ACC112 (cell line): ENCODE measurements around the gene STARD7.

Experiments used
- H2AFZ ChIP-seq: fragments of 200-600 bp; sonication (generic); one replicate; pipeline ENCODE4 v1.6.0; 2017; ENCODE audit warnings: antibody characterized with exemption, low read length; ENCODE audit not compliant: unreplicated experiment
- H3K27ac ChIP-seq: fragments of 200-600 bp; sonication (generic); 2 replicates; pipeline ENCODE4 v1.5.1; 2014; ENCODE audit warnings: low read depth, mild to moderate bottlenecking, antibody characterized with exemption, low read length, moderate library complexity
- H3K27me3 ChIP-seq: fragments of 200-600 bp; sonication (generic); 2 replicates; pipeline ENCODE4 v1.6.1; 2014; ENCODE audit warnings: mild to moderate bottlenecking, antibody characterized with exemption, low read length, moderate library complexity, mixed read lengths; ENCODE audit not compliant: insufficient read depth
- H3K36me3 ChIP-seq: fragments of 200-600 bp; sonication (generic); 2 replicates; pipeline ENCODE4 v1.6.1; 2016; ENCODE audit warnings: mild to moderate bottlenecking, antibody characterized with exemption, low read length, moderate library complexity, mixed read lengths; ENCODE audit not compliant: insufficient read depth
- H3K4me1 ChIP-seq: fragments of 200-600 bp; sonication (generic); one replicate; pipeline ENCODE4 v1.6.1; 2016; ENCODE audit warnings: low read length, mixed read lengths; ENCODE audit not compliant: insufficient read depth, unreplicated experiment, control insufficient read depth
- H3K4me3 ChIP-seq: fragments of 200-600 bp; sonication (generic); 2 replicates; pipeline ENCODE4 v1.5.1; 2014; ENCODE audit warnings: mild to moderate bottlenecking, low read depth, low read length
- H3K79me2 ChIP-seq: fragments of 200-600 bp; sonication (generic); one replicate; pipeline ENCODE4 v1.6.0; 2016; ENCODE audit warnings: low read length; ENCODE audit not compliant: control insufficient read depth, unreplicated experiment, insufficient read depth

The STARD7 gene

DNA sequence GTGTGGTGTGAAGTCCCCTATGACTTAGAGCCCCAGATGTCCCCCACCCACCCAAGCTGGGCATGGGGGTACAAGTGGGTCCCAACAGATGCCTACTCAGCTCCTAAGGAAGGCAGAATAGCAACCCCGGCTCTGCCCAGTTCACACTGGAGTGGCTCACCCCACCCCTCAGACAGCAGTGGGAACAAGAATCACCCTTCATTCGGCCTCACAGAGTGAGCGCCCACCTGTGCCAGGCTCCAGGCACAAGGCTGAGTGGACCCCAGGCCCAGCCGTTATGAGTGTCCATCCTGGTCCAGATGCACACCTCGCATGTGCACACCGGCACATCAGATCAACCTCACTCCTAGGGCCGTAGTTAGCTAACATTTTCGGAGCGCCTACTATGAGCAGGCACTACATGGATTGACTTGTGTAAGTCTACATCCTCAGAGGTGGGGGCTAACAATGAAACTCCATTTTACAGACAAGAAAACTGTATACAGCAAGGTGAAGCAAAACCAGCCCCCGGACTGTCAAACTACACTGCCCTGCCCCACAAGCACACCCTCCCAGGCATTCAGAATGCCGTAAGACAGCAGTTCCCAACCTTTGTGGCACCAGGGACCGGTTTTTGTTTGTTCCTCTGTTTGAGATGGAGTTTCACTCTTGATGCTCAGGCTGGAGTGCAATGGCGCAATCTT lies 67.5 kb downstream of the STARD7 start:
- no peak overlapping the region for H3K27ac ChIP-seq
- H3K79me2 ChIP-seq = no peaks in the 10 kb centered on the region
- no peaks in the 10 kb centered on the region for H3K36me3 ChIP-seq
- peaks cover 8% of the 10 kb centered on the region for H3K4me1 ChIP-seq
- no peak overlapping the region for H2AFZ ChIP-seq
- no peak overlapping the region for H3K4me3 ChIP-seq
- peaks cover 4% of the 10 kb centered on the region for H3K27me3 ChIP-seq

- Histone ChIP-seq H3K79me2 (no peaks in the 10 kb centered on the region), H3K4me3 (no peak overlapping the region), H3K4me1 (peaks cover 5% of the 10 kb centered on the region), H3K36me3 (no peaks in the 10 kb centered on the region), H2AFZ (no peak overlapping the region), H3K27ac (no peak overlapping the region), H3K27me3 (peaks cover 19% of the 10 kb centered on the region)
These were observed 69.4 kb downstream of the STARD7 start for GRCh38 chr2:96139181-96139758.

DNA sequence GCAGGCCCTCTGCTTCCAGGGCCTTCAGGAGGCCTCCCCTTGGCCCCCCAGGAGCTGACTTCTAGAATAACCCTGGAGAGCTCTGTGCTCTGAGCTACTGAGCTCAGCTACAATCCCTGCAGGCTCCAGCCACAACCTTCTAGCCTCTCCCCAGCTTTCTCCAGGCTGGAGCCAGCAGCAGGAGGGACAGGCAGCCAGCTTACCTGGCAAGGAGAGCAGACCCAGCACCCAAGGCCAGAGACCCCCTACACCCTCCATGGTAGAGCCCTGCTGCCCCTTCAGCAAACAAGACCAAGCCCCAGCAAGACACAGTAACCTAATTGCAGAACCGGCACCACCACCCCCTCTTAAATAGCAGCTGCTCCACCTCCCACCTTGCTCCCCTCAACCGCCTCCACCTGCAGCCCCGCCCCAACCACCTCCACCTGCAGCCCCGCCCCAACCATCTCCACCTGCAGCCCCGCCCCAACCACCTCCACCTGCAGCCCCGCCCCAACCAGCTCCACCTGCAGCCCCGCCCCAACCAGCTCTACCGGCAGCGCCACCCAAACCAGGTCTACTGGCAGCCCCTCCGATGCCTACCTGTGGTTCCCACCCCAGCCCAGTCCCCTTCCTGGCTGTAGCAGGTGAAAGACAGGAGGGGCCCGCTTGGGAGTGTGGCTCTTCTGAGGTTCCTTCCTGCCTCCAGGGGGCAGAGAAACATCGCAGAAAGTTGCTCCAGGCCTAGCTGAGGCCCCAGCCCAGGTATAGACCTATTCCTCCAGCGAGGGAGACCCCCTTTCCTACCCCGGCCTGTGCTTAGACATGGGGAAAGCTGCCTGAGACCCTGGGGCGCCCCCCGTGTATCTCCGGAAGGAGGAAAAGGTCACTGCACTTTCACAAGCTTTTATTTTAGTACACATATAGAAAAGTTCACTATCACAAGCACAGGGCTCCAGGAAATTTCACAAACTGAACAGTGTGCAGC lies 70.2 kb downstream of the STARD7 start, which contains the start of gene ASTL:
TSS of gene ASTL (minus strand) at position 324 of the 967 bp plus-strand sequence. CDS start at position 258, 66 bp downstream.
- Histone ChIP-seq H3K4me3 (no peak within 1 kb of the TSS), H3K4me1 (no peaks in the 10 kb centered on the region), H3K79me2 (no peaks in the 10 kb centered on the region), H2AFZ (no peak within 1 kb of the TSS), H3K36me3 (no peaks in the 10 kb centered on the region), H3K27ac (no peak within 1 kb of the TSS), H3K27me3 (peaks cover 27% of the 10 kb centered on the region)

- Histone ChIP-seq H3K27me3 (peaks cover 28% of the 10 kb centered on the region), H2AFZ (no peak overlapping the region), H3K36me3 (no peaks in the 10 kb centered on the region)
These were observed 71.1 kb downstream of the STARD7 start for GRCh38 chr2:96137321-96138178.

GRCh38 chr2:96136129-96136720 lies 72.4 kb downstream of the STARD7 start:
- no peak overlapping the region for H3K27ac ChIP-seq
- no peaks in the 10 kb centered on the region for H3K79me2 ChIP-seq
- no peaks in the 10 kb centered on the region for H3K36me3 ChIP-seq
- peaks cover 28% of the 10 kb centered on the region for H3K27me3 ChIP-seq
- no peaks in the 10 kb centered on the region for H3K4me1 ChIP-seq
- H2AFZ ChIP-seq = no peak overlapping the region
- no peak overlapping the region for H3K4me3 ChIP-seq

More at GRCh38 chr2:96137321-96138178, 71.1 kb downstream of the STARD7 start:
- H3K4me3 ChIP-seq = no peak overlapping the region
- no peaks in the 10 kb centered on the region for H3K79me2 ChIP-seq
- no peak overlapping the region for H3K27ac ChIP-seq
- no peaks in the 10 kb centered on the region for H3K4me1 ChIP-seq

DNA sequence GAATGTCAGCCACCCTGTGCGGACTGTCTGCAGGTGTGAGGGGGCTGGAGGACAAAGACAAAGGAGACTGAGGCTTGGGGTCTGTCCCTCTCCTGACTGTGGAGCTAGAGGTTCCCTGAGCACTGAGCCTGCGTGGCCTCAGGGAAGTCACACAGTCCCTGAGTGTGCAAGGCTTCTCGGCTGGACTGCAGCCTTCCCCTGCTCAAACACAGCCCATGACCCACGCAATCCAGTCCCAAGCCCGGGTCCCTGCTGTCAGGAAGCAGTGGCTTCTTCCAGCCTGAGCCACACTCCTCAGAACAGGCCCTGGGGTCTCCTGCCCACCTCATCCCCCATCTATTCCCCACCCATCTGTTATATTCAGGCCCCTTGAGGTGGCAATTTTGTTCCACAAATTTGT lies 73.0 kb downstream of the STARD7 start:
- H2AFZ ChIP-seq = no peak overlapping the region
- H3K27me3 ChIP-seq = peaks cover 33% of the 10 kb centered on the region
- no peaks in the 10 kb centered on the region for H3K79me2 ChIP-seq
- no peaks in the 10 kb centered on the region for H3K4me1 ChIP-seq
- H3K36me3 ChIP-seq = no peaks in the 10 kb centered on the region
- H3K27ac ChIP-seq = no peak overlapping the region
- H3K4me3 ChIP-seq = no peak overlapping the region

DNA sequence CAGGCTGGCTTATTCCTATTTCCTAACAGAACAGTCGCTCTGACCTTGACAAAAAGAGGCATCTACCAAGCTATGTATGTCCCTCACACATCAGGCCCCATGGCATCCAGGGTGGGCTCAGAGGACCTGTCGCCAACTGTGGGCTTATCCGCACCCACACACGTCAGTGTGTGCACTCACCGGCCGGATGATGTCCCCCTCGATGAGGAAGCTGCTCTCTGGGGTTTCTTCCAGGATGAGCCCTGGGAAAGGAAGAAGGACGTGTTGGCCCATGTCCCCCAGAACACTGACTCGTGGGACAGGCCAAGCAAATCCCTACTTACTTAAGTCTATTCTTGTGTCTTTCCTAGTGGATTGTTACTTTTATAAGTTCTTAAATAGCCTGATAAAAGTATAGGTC lies 73.5 kb downstream of the STARD7 start:
- no peaks in the 10 kb centered on the region for H3K79me2 ChIP-seq
- no peaks in the 10 kb centered on the region for H3K4me1 ChIP-seq
- H3K27me3 ChIP-seq = peaks cover 35% of the 10 kb centered on the region
- H3K27ac ChIP-seq = no peak overlapping the region
- no peaks in the 10 kb centered on the region for H3K36me3 ChIP-seq
- H2AFZ ChIP-seq = no peak overlapping the region
- H3K4me3 ChIP-seq = no peak overlapping the region
